HEK293T (cell line): ENCODE measurements around the gene DECR2.

Experiments
- ARNT ChIP-seq: fragments of 450-650 bp; IDR thresholded peaks from 2 replicates; pipeline ENCODE4 v1.6.1; 2017; ENCODE audit warnings: mild to moderate bottlenecking
- BHLHE40 ChIP-seq: fragments of 450-650 bp; IDR thresholded peaks from 2 replicates; pipeline ENCODE4 v1.6.1; 2016; ENCODE audit warnings: mild to moderate bottlenecking, moderate library complexity, borderline replicate concordance
- ELF4 ChIP-seq: fragments of 450-650 bp; IDR thresholded peaks from 2 replicates; pipeline ENCODE4 v1.6.1; 2017; ENCODE audit warnings: antibody characterized with exemption
- FOXA1 ChIP-seq: fragments of 450-650 bp; IDR thresholded peaks from 2 replicates; pipeline ENCODE4 v1.6.1; 2016; ENCODE audit warnings: mild to moderate bottlenecking
- FOXK2 ChIP-seq: fragments of 450-650 bp; IDR thresholded peaks from 2 replicates; pipeline ENCODE4 v1.6.1; 2016; ENCODE audit warnings: mild to moderate bottlenecking
- FOXM1 ChIP-seq: fragments of 450-650 bp; IDR thresholded peaks from 2 replicates; pipeline ENCODE4 v1.6.1; 2017; ENCODE audit warnings: mild to moderate bottlenecking, borderline replicate concordance
- HDGF ChIP-seq: fragments of 450-650 bp; IDR thresholded peaks from 2 replicates; pipeline ENCODE4 v1.6.1; 2017; ENCODE audit warnings: antibody characterized with exemption, borderline replicate concordance
- LEF1 ChIP-seq: fragments of 450-650 bp; IDR thresholded peaks from 2 replicates; pipeline ENCODE4 v1.6.1; 2017; ENCODE audit warnings: mild to moderate bottlenecking, borderline replicate concordance
- NFRKB ChIP-seq: fragments of 450-650 bp; IDR thresholded peaks from 2 replicates; pipeline ENCODE4 v1.6.1; 2016; ENCODE audit warnings: mild to moderate bottlenecking, moderate library complexity
- SP1 ChIP-seq: fragments of 450-650 bp; IDR thresholded peaks from 2 replicates; pipeline ENCODE4 v1.6.1; 2017
- TARDBP ChIP-seq: fragments of 450-650 bp; IDR thresholded peaks from 2 replicates; pipeline ENCODE4 v1.6.1; 2016
- TF ChIP-seq, protein P1 (sequence below): fragments of 450-650 bp; IDR thresholded peaks from 2 replicates; pipeline ENCODE4 v1.6.1; 2016

DNA sequence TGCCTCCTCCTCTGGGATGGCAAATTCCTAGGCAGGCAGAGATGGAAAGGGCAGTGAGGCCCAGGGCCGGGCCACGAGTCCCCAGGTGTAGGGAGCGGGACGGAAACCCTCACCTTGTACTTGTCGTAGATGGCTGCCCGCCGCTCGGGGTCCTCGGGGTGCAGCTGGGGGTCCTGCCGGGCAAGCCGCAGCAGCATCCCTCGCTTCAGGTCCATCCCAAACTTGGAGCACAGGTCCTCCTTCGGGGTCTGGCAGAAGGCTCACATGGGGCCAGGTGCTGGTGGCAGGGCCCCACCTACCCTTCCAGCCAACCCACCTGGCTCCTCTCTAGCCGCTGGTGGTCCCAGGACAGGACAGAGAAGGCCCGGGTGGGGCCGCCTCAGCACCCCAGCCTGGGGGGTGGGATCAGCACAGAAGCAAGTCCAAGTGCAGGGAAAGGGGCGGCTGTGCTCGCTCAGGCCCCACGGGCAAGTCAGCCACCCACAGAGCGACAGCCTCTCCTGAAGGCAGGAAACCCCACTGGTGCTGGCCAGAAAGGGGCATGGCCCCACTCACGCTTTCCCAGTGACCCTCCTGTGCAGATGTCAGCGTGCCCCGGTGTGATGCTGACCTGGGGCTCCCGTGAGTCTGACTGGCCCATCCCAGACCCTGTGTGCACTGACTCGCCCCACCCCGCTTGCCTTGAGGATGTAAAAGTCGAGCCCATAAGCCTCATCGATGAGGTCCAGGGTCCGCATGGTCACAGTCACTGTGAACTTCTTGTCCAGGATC is 33.1 kb upstream of the DECR2 start:
- TF ChIP-seq HDGF (no peak), FOXM1 (no peak), NFRKB (no peak), TARDBP (no peak), FOXA1 (no peak), SP1 (no peak), ARNT (no peak), FOXK2 (no peak), LEF1 (no peak), ELF4 (no peak), BHLHE40 (no peak)
- TF ChIP-seq, protein P1, sequence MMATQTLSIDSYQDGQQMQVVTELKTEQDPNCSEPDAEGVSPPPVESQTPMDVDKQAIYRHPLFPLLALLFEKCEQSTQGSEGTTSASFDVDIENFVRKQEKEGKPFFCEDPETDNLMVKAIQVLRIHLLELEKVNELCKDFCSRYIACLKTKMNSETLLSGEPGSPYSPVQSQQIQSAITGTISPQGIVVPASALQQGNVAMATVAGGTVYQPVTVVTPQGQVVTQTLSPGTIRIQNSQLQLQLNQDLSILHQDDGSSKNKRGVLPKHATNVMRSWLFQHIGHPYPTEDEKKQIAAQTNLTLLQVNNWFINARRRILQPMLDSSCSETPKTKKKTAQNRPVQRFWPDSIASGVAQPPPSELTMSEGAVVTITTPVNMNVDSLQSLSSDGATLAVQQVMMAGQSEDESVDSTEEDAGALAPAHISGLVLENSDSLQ, result no peak
